Activated CD4-positive, alpha-beta T cell treated with anti-CD3 and anti-CD28 coated beads, Interleukin-2, amount 50 U/mL, for 48 hours (primary cell): ENCODE measurements around the gene CD320.

Experiments used
- DNase-seq, 2 experiments: peaks; one replicate each; pipeline ENCODE4 v3.0.0-alpha.2; 2020

CD320 gene

GRCh38 chr19:8252922-8253589, 55.1 kb downstream of the CD320 start:
- peak; percentile 87 to 89 for DNase-seq
